CD4-positive, alpha-beta T cell treated with Interleukin-4 for 4 hours (primary cell): ENCODE data around the gene RGS12.

Experiments used
- DNase-seq: peaks from one replicate; pipeline ENCODE4 v3.0.0-alpha.2; 2020

Gene RGS12

DNA sequence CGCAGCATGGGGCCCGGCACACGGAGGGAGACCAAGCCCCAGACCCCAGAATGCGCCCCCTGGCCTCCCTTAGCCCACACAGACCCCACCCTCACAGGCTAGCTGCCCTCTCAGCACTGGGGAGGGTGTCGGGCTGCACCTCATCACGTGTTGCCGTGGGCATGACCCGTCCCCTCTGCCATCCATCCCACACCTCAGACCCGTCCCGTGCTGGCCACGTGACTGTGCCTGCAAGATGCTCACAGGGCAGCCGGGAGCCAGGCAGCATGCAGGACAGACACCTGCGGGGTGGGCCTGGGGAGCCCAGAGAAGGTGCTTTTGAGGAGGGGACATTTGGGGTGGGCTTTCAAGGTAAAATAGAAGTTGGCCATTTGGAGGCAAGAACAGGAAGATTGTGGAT lies 39.0 kb upstream of the RGS12 start:
- no peak for DNase-seq

DNA sequence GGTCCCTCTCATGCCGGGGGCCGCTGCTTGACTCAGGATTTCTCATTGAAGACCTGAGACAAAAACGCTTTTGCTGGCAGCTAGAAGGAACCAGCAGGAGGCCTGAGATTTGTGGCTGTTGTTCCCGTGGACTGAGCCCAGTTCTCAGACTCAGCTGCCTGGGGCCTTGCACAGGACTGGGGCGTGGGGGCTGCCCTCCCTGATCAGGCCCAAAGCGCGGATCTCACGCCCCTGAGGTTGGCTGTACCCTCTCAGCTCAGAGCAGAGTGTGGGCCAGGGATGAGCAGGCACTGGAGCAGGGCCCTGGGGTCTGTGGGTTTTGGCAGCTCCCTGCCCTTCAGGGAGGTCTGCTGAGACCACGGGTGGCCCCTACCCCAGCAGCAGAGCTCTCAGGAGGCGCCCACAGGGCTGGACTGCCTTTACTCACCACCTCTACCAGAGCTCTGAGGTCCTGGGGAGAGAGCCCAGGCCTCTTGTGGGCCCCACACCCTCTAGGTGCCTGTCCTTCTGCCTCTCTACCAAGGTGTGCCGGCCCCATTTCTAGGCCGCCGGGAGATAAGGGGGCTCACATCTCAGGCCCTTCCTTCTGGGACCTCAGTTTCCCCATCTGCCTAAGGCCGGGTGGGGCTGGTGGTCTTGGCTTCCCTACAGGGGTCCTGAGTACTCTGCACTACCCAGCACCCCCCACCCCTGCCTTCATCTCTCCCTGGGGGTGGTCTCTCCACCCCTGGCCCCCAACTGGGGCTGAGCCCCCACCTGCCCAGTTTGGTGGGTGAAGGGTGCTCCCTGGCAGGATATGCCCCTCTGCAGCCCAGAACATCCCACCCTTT lies 38.3 kb upstream of the RGS12 start:
- DNase-seq = no peak

DNA sequence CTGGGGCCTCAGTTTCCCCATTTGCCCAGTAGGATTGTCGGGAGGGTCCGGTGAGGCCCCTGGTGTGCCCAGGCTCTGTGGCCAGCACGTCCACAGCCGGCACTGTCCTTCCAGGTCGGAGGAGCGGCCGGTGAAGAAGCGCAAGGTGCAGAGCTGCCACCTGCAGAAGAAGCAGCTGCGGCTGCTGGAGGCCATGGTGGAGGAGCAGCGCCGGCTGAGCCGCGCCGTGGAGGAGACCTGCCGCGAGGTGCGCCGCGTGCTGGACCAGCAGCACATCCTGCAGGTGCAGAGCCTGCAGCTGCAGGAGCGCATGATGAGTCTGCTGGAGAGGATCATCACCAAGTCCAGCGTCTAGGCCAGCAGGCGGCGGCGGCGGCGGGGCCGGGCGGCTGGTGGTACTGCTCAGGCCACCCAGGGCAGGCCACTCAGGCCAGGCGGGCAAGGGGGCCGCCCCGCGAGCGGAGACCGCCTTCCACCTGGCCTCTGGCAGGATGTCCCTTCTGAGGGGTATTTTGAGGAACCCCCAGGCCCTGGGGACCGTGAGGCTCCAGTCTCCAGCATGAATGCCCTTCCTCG lies 37.1 kb upstream of the RGS12 start:
- no peak for DNase-seq

DNA sequence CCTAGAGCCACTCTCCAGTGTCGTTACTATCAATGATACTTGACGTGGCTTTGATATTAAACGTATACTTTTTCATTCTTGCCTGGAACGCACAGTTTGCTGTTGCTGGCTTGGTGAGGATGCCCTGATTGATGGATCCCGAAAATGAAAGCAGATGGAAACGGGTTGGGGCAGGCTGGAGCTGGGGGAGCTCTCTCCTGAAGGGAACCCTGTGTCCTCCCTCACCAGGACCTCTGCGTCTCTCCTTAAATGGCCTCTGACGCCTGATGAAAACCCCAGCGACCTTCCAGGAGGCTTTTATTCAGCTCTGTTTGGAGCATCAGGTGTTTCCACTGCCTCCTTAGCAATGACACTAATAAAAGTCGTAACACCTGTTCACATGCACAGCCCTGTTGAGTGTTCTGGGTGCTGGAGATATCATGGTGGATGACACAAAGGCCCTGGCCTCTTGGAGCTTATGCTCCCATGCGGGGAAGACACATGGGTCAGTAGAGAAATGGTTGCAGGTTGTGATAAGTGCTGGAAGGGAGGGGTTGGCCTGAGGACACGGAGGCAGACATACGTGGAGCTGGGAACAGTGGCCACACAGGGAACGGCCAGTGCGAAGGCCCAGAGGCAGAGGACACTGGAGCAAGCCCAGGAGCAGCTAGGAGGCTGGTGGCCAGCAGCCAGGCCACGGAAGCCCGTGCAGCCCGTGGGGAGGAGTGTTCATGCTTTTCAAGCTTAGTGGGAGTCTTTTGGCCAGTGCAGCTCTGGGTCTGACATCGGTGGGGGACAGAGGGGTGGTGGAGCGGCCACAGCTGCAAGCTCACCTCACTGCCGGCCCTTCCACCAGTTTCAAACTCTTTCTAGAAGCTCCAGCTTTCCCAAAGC lies 36.4 kb upstream of the RGS12 start:
- no peak for DNase-seq

DNA sequence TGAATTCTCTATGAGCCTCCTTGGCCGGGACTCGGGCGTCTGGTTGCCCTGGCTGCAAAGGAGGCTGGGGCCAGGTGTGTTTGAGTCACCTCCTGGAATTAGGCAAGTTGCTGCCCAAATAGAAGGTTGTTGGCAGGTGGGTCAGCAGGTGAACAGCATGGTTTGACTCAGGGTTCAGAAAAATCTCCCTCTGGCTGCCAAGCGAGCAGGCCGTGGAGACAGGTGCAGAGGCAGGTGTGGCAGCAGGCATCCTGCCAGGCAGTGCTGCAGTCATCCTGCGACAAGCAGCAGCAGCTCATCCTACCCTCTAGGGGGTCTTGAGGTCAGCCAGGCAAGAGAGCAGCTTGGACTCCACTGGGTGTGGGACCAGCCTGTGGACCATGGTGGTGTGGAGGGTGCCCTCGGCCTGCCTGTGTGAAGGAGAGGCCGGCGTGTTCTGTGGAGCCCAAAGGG lies 35.7 kb upstream of the RGS12 start:
- DNase-seq = no peak

DNA sequence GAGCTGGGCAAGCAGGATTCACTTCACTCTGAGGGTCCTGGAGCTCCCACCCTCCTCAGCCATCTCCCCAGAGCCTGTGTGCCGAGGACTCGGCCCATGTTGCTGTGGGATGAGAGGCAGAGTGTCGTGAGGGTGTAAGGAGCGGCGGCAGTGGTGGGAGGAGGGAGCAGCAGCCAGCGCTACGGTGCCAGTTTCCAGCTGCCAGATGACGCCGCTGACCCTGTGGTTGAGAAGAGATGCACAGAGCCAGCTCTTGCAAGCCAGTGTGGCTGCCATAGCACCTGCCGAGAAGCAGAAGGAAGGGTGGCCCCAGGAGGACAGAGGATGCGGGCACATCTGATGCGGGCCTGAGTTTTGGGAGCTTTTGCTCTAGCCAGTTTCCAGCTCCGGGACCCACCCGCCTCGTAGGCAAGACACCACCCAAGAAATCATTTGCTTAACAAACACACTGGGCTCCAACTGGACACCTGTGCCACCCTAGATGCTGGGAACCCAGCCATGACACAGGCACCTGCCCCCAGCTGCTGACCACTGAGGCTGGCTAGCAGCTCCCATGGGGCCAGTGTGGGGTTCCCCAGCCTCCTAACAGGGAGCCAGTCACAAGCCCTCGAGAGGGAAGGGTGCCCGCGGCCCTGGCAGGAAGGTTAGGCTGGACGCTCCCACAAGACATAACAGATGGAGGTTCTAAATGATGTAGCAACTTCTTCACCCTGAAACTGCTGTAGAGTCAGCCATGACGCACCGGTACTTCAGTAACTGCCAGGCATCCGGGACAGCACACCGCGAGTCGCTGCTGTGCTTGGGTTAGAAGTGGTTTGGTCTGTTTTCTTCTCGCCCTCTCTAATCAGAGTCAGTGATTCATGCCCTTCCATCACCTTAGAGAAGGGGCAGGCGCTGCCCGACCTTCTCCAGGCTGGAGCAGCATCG lies 35.0 kb upstream of the RGS12 start:
- no peak for DNase-seq

DNA sequence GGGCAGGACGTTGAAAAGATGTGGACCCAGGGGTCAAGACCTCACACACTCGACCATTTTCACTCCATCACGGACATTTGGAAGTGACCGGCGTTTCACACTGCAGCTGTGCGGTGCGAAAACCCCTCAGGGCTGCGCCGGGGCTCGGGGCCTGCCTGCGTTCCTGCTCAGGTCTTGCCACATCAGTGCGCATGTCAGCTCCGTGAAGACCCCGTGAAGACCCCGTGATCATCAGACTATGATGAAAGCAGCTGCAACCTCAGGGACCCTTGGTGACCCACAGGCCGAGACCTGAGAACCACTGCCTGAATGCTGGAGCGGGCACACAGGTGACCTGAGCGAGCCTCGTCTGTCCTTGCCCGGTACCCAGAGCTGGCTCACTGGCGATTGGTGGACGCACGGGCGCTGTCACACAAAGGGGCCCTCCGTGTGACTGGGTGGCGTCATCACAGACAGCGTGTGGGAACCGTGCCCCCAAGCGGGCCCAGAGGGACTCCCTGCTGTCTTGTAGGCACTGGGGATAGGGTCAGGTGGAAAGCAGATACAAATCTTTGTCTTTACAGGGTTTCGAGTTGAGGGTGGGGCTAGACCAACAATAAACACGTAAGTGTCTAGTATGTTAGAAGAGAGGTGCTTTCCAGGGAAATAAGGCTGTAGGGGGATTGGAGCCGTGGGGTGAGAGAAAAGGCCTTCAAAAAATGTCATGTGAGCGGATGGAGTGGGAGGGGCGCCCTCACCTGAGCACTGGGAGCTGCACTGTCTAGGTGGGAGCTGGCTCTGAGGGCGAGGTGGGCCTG lies 31.2 kb upstream of the RGS12 start:
- no peak for DNase-seq

DNA sequence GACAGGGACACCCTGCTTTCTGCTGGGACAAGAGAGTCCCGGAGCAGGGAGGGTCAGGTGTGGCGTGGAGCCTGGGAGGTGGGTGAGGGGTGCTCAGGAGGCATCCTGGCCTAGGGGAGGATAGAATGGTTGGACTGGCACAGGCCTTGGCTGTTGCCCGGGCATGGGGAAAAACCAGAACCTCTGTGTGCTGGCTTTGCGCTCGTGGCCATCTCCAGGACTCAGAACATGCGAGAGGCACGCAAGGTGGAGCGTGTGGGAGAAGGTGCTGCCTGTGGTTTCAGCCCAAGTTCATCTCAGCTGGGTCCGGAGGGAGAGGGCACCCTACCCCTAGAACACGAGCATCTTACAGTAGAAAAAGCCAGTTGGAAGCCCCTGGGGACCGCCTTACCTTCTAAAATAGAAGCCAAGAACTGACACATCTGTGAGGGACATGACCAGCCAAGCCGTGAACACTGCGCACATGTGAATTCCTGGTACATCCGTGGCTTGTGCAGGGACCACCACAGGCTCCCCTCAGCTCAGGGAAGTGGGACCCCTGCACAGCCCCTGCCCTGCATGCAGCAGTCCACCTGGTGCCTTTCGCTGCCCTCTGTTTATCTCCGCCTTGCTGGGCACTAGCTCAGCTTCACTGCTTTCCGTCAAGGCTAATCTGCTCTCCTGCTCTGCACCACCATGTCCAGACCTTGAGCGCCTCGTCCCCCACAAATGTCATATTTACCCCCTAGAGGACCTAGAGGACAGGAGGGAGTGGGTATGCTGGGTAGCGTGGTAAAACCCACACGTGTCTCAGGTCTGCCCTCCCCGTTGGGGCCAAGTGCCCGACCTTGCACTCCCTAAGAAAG lies 30.4 kb upstream of the RGS12 start:
- no peak for DNase-seq

DNA sequence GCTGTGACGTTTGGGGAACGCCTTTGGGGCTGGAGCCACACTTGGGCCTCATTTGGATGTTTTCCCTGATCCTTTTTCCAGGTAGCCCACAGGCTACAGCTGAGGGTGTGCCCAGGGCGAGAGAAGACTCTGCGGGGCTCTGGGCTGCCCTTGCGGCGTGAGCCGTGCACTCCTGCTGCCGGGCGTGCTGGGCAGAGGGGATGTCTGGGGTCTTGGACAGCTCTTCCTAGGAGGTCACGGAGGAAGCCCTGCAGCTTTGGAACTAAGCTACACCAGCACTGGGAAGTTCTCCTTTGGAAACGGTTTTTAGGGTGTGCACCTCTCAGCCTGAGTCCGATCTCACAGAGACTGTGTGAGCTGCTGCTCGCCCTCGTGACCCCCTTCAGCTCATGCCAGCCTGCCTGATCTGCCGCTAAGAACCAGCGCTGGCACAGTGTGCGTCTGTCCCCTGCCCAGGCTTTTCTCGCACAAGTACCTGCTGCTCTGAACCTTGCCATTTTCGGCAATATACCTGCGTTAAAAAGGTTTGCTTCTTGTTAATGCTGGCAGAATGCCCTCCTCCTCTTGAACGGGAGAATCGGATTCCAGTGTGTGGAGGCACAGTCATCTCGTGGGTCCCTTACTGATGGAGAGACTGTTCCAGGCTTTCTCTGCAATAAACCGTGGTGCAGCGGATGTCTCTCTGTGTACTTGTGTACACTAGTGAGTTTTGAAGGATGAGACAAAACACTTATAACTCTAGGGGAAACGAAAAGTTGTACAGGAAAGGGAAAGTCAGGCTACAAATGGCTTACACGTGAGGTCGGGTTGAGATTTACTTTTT lies 29.6 kb upstream of the RGS12 start:
- no peak for DNase-seq

DNA sequence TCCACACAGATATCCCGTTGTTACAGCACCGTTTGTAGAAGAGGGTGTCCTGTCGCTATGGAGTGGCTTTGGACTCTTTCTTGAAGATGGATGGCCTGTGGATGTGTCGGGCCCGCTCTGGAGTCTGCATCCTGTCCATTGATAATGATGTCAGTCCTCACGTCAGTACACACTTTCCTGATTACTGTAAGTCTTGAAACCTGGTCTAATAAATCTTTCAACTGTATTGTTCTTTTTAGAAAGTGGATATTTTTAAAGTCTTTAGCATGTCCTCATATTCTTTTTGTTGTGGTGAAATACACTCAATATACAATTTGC lies 29.0 kb upstream of the RGS12 start:
- DNase-seq = no peak

DNA sequence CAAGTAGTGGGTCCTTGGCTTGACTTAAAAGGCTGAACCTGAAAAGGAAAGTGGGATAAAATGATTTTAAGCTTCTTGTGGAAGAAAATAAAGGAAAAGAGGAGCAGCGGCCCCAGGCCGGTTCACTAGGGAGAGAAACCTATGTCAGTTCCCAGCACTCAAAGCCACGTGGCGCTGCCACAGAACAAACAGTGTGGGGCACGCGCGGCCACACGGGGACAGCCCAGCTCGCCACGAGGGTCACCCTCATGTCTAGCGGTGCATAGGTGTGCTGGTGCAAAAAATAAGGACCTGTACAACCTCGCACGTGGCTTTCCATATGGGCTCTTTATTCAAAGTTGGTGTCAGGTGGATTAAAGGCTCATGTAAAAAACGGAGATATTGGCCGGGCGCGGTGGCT lies 26.7 kb upstream of the RGS12 start:
- DNase-seq = no peak

DNA sequence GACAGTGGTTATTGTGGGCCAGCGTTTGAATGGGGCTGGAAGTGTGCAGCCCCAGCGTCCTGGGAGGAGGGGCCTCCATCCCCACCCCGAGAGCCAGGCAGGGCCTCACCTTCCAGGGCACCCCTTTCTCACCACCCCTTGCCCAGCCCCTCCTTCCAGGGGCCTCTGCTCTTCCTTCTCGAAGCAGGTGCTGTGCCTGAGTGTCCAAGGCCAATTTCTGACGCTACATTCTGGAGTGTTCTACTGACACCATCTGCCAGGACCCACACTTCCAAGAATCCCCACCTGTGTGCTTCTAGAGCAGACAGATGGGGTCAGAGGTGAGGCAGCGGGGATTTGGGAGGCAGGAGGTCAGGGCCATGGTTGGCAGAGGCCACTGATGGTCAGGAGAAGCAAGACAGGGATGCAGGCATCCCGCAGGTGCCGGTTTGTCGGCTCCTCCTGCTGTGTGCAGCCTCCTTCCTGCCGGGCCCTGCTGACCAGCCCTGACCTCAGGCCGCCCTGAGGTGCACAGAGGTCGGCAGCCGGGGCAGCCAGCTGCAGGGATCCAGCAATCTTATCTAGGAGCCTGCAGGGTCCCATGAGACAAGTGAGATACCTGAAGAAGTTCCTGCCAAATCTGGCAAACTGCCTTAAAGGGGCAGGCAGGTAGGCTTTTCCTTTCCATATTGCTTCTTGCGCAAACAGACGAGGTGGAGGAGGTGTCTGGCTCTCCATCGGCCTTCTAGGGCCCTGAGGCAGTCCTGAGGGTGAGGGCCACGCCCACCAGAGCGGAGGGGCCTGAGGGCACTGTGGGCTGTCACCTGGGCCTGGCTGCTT lies 25.0 kb upstream of the RGS12 start:
- DNase-seq = no peak

DNA sequence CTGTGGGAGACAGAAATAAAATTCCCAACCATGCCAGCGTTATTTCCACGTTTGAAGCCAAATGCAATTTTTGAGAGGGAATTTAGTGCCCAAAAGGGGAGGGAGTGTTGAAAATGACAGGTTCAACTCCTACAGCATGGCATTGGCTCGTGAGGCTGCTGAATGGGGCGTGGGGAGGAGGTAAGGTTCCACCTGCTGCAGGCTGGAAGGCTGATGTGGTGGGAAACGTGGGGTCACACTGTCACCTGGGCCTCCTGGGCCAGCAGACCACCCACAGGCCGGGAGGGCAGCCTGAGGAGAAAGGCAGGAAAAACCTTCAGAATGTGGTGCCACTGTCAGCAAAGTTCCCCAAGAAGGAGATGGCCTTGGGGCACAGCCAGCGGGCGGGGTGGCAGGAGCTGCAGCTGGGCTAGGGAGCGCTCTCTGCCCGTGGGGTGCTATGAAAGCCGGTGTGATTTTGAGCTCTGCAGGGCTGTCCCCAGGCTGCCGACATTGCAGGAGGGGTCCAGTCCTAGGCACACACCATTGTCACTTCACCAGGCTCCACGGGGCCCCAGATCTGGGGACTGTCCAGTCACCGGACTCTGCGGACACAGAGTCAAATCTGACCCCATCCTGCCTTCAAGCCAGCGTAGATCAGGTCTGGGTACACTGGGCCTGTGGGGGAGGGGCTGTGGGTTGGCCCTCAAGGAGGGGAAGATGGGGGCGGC lies 24.3 kb upstream of the RGS12 start:
- DNase-seq = no peak

DNA sequence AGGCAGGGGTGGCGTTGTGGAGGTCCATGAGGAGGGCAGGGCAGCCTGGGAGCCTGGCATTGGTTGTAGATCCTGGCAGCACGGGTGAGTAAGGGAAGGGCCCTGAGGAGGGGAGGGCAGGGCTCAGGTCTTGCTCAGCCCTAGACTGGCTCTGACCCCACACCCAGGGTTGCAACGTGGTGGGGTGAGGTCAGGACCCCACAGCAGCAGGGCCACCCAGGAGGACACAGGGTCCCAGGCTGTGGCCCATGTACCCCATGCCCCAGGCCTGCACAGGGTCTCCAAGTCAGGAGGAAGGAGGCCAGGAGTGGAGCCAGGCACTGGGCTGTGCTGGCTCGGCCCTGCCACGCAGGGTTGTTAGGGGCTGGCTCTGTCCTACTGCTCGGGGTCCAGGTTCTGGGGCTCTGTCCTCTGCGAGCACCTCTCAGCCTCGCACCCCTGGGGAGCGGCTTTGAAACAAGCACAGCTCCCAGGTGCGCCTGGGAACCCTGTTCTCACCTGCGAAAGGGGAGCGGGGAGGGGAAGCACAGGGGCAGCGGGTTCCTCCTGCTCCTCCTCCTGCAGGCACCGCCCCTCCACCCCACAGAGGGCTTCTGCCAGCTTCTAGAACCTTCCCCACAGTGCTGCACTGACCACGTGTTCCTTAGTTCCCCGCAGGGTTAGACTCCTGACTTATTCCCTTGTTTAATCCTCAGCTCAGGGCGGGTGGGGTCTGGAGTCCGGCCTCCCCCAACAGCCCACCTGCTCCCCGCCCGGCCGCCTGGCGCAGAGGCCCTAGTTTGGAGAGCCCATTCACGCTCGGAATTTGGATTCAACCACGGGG lies 23.5 kb upstream of the RGS12 start:
- DNase-seq = no peak

DNA sequence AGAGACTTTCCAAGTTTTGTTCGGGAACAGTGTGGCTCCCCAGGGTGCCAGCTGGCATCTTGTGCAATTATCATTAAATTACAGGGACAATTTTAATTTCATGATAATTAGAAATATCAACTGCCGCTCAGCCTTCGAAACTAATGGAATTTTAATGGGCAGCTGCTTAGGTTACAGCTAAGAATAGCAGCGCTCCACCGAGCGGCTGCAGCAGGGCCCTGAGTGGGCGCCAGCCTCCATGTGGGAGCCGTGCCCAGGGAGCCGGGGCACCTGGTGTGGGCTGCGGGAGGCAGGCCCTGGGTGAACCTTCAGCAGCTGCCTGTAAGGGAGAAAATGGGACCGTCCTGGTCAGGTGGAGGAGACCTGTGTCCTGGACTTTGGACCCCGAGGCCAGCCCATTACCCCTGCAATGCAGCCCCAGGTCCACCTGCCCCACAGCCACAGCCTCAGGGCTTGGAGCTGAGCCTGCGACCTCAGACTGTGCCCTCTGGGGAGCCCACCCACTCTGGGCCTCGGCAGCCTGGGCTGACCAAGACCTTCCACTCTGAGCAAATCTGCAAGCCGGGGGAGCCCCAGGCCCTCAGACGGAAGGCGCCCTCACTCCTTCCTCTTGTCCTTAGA lies 22.7 kb upstream of the RGS12 start:
- DNase-seq = no peak

DNA sequence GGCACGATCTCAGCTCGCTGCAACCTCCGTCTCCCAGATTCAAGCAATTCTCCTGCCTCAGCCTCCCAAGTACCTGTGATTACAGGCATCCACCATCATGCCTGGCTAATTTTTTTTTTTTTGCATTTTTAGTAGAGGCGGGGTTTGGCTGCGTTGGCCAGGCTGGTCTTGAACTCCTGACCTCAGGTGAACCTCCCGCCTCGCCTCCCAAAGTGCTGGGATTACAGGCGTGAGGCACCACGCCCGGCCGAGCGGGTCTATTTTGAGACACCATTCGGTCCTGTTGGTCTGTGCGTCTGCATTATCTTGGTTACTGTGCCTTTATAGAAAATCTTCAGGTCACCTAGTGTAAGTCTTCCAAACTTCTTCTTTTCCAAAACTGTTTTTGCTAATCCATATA lies 21.7 kb upstream of the RGS12 start:
- no peak for DNase-seq

DNA sequence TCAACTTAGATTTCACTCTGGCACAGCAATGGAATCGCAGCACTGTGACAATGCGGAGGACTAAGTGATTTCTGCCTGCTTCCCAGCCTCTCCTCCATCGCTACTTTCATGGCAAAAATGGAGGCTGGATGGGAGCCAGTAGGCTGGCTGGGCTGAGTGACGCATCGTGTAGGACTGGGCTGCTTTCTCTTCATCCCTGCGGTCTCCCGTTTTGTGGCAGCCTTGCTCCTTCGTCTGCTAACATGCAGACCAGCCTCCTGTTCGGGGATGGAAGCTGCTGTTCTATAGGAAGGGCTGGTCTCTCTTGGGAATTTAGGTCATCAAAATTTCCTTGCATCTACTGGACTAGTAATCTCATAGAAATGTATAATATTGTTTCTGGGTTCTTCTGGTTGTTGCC lies 15.8 kb upstream of the RGS12 start:
- no peak for DNase-seq
